CD14-positive monocyte (primary cell): Measurements from ENCODE around the gene CFAP47. TPM values are rescaled to one million over a fixed set of nuclear protein-coding genes. Genes with fewer than 3 reads are reported as not detected.

Source experiments
- DNase-seq, 3 donors: peaks; one replicate each; pipeline ENCODE4 v3.0.0-alpha.2; 2011 to 2022
- H2AFZ ChIP-seq: 2 replicates; pipeline ENCODE4 v1.6.0; 2012; ENCODE audit warnings: mild to moderate bottlenecking, low read depth, low read length, inconsistent platforms; ENCODE audit not compliant: insufficient read depth, poor library complexity, severe bottlenecking
- H3K27ac ChIP-seq, 2 donors: 1 replicate in 1 of 2; 2 replicates in 1 of 2; pipeline ENCODE4 v1.5.1; 2012 to 2013; ENCODE audit warnings: low read length in 2 of 2, control low read depth in 1 of 2, inconsistent platforms in 1 of 2, low read depth in 1 of 2, mild to moderate bottlenecking in 1 of 2
- H3K27me3 ChIP-seq, 2 donors: one replicate each; pipeline versions ENCODE4 v1.6.0 to v1.6.1; 2011 to 2013; ENCODE audit warnings: low read length in 2 of 2; ENCODE audit not compliant: control insufficient read depth in 2 of 2, insufficient read depth in 2 of 2
- H3K36me3 ChIP-seq, 2 donors: replicated peaks in 1 of 2; 1 replicate in 1 of 2; 2 replicates in 1 of 2; pipeline versions ENCODE4 v1.5.1 to v1.6.1; 2012 to 2013; ENCODE audit warnings: low read length in 2 of 2, control low read depth in 1 of 2, inconsistent platforms in 1 of 2, mild to moderate bottlenecking in 1 of 2; ENCODE audit not compliant: insufficient read depth in 2 of 2, control insufficient read depth in 1 of 2
- H3K4me1 ChIP-seq, 2 donors: 1 replicate in 1 of 2; 2 replicates in 1 of 2; pipeline versions ENCODE4 v1.5.1 to v1.6.1; 2012 to 2013; ENCODE audit warnings: low read length in 2 of 2, control low read depth in 1 of 2, inconsistent platforms in 1 of 2, mild to moderate bottlenecking in 1 of 2, moderate library complexity in 1 of 2; ENCODE audit not compliant: insufficient read depth in 2 of 2, control insufficient read depth in 1 of 2
- H3K4me2 ChIP-seq: replicated peaks from 2 replicates; pipeline ENCODE3; 2012; ENCODE audit warnings: low read length, moderate library complexity, mild to moderate bottlenecking; ENCODE audit not compliant: poor library complexity, severe bottlenecking; ENCODE audit errors: extremely low read depth
- H3K4me3 ChIP-seq, 3 experiments: fragments of 200-600 bp in 1 of 3; sonication (generic) in 1 of 3; replicated peaks in 1 of 3; 1 replicate in 2 of 3; 2 replicates in 1 of 3; pipeline ENCODE4 v1.5.1; 2011 to 2013; ENCODE audit warnings: low read length in 3 of 3, mild to moderate bottlenecking in 3 of 3, control low read depth in 2 of 3, low read depth in 2 of 3, inconsistent platforms in 1 of 3, moderate library complexity in 1 of 3
- H3K79me2 ChIP-seq: 2 replicates; pipeline ENCODE4 v1.6.0; 2012; ENCODE audit warnings: mild to moderate bottlenecking, control low read depth, inconsistent platforms, low read length, moderate library complexity; ENCODE audit not compliant: insufficient read depth
- H3K9ac ChIP-seq: 2 replicates; pipeline ENCODE4 v1.6.0; 2017; ENCODE audit warnings: low read length, mild to moderate bottlenecking; ENCODE audit not compliant: insufficient read depth, poor library complexity, severe bottlenecking
- H3K9me3 ChIP-seq, 2 donors: replicated peaks in 1 of 2; 1 replicate in 1 of 2; 2 replicates in 1 of 2; pipeline versions ENCODE4 v1.5.1 to v1.6.1; 2012 to 2013; ENCODE audit warnings: low read length in 2 of 2, control low read depth in 1 of 2; ENCODE audit not compliant: control insufficient read depth in 1 of 2, insufficient read depth in 1 of 2
- H4K20me1 ChIP-seq: 2 replicates; pipeline ENCODE4 v1.6.0; 2012; ENCODE audit warnings: mild to moderate bottlenecking, low read length, control low read depth, moderate library complexity; ENCODE audit not compliant: insufficient read depth
- H3K27ac Mint-ChIP-seq, 7 donors: one replicate each; pipeline ENCODE4 v1.8.0; 2020; ENCODE audit warnings: mild to moderate bottlenecking in 7 of 7, mixed read lengths in 7 of 7, moderate library complexity in 6 of 7, inconsistent platforms in 2 of 7
- H3K27me3 Mint-ChIP-seq, 3 donors: one replicate each; pipeline ENCODE4 v1.8.0; 2021 to 2022; ENCODE audit warnings: low read depth in 3 of 3, mild to moderate bottlenecking in 3 of 3, mixed read lengths in 3 of 3, moderate library complexity in 3 of 3, inconsistent platforms in 1 of 3
- H3K36me3 Mint-ChIP-seq, 2 donors: one replicate each; pipeline ENCODE4 v1.8.0; 2020; ENCODE audit warnings: mixed read lengths in 2 of 2, inconsistent platforms in 1 of 2, mild to moderate bottlenecking in 1 of 2
- H3K4me1 Mint-ChIP-seq: one replicate; pipeline ENCODE4 v1.8.0; 2020; ENCODE audit warnings: mild to moderate bottlenecking, mixed read lengths
- H3K4me3 Mint-ChIP-seq, 2 donors: one replicate each; pipeline ENCODE4 v1.8.0; 2020; ENCODE audit warnings: mild to moderate bottlenecking in 2 of 2, mixed read lengths in 2 of 2, moderate library complexity in 1 of 2
- H3K9me3 Mint-ChIP-seq, 7 donors: one replicate each; pipeline ENCODE4 v1.8.0; 2020 to 2022; ENCODE audit warnings: mixed read lengths in 7 of 7, mild to moderate bottlenecking in 6 of 7, moderate library complexity in 6 of 7, inconsistent platforms in 2 of 7
- CTCF ChIP-seq: fragments of 200-600 bp; IDR thresholded peaks from one replicate; pipeline ENCODE4 v1.8.0; 2022; ENCODE audit warnings: antibody characterized with exemption, mild to moderate bottlenecking
- WGBS: methylation state at CpG from one replicate; pipeline ENCODE4 v1.1.5; 2013; ENCODE audit warnings: missing lambda C conversion rate; ENCODE audit not compliant: insufficient coverage; 5-methylcytosine and 5-hydroxymethylcytosine counted together
- intact Hi-C, 2 donors: fragments of 100-400 bp; cut with micrococcal nuclease; formaldehyde crosslinking; loops; one replicate each; pipeline versions ENCODE4 v1.15.0 to v1.15.1; 2023
- polyA plus RNA-seq, 3 donors: library from polyadenylated mRNA; depleted of rRNA in 1 of 3; unstranded in 2 of 3; stranded (reverse) in 1 of 3; fragments of 300-500 nt in 2 of 3; fragments of >200 nt in 1 of 3; fragmentation: Illumina TruSeq in 2 of 3; gene quantifications; 1 replicate in 2 of 3; 2 replicates in 1 of 3; pipeline ENCODE4 v1.2.3, GENCODE V29; 2012 to 2021

Gene CFAP47
- polyA plus RNA-seq, 3 donors, result not detected

- Histone ChIP-seq H3K79me2 (no peaks in the 10 kb centered on the region), H3K27me3 (no peaks in the 10 kb centered on the region), H4K20me1 (no peaks in the 10 kb centered on the region), H3K4me3 (no peak overlapping the region), H3K4me2 (no peak overlapping the region), H3K4me1 (no peaks in the 10 kb centered on the region), H3K9ac (no peak overlapping the region), H2AFZ (no peak overlapping the region), H3K9me3 (no peaks in the 10 kb centered on the region), H3K27ac (no peak overlapping the region), H3K36me3 (no peaks in the 10 kb centered on the region)
- H3K4me3 Mint-ChIP-seq, result no peak overlapping the region
- H3K27me3 Mint-ChIP-seq, result peaks cover 0 to 2% (median 0%) of the 10 kb centered on the region in 3 donors
- no peaks in the 10 kb centered on the region for H3K36me3 Mint-ChIP-seq
- intact Hi-C loops, result no loop called here
- H3K27ac Mint-ChIP-seq, result no peak overlapping the region
- H3K4me1 Mint-ChIP-seq, result no peaks in the 10 kb centered on the region
- no peak for DNase-seq
- 100% methylated on average over 2 of the region's 3 CpGs for WGBS
- no peak for TF ChIP-seq CTCF
- H3K9me3 Mint-ChIP-seq, result no peaks in the 10 kb centered on the region
These were observed 482.2 kb downstream of the CFAP47 start for GRCh38 chrX:36401774-36402173.

GRCh38 chrX:36407836-36408235, 488.3 kb downstream of the CFAP47 start:
- no peaks in the 10 kb centered on the region for H3K36me3 ChIP-seq
- Mint-ChIP-seq H3K27me3 (no peaks in the 10 kb centered on the region), H3K4me3 (no peak overlapping the region), H3K4me1 (no peaks in the 10 kb centered on the region), H3K9me3 (peaks cover 0 to 3% (median 1%) of the 10 kb centered on the region in 7 donors), H3K27ac (no peak overlapping the region), H3K36me3 (no peaks in the 10 kb centered on the region)
- H3K27me3 ChIP-seq, result no peaks in the 10 kb centered on the region
- H3K27ac ChIP-seq, result no peak overlapping the region
- H2AFZ ChIP-seq, result no peak overlapping the region
- DNase-seq, result no peak
- H3K4me1 ChIP-seq, result no peaks in the 10 kb centered on the region
- H4K20me1 ChIP-seq, result no peaks in the 10 kb centered on the region
- no peaks in the 10 kb centered on the region for H3K9me3 ChIP-seq
- no peak overlapping the region for H3K4me3 ChIP-seq
- no peak overlapping the region for H3K4me2 ChIP-seq
- H3K9ac ChIP-seq, result no peak overlapping the region
- WGBS, result 100% methylated on average over 2 of the region's 8 CpGs
- intact Hi-C loops, result no loop called here
- no peak for TF ChIP-seq CTCF
- H3K79me2 ChIP-seq, result no peaks in the 10 kb centered on the region
